LNCaP clone FGC (cell line): ENCODE data around the gene TFAM.

Experiments used
- DNase-seq: peaks from one replicate; pipeline ENCODE4 v3.0.0-alpha.2; 2011; ENCODE audit warnings: low read depth
- H3K4me3 ChIP-seq: 2 replicates; pipeline ENCODE4 v1.5.1; 2011; ENCODE audit warnings: mild to moderate bottlenecking, low read depth, low read length, control low read depth
- TF ChIP-seq, protein P1 (sequence below): IDR thresholded peaks from 2 replicates; pipeline ENCODE4 v1.5.1; 2012; ENCODE audit warnings: mild to moderate bottlenecking; ENCODE audit not compliant: control insufficient read depth, insufficient read depth; ENCODE audit errors: extremely low read depth

Gene TFAM

DNA sequence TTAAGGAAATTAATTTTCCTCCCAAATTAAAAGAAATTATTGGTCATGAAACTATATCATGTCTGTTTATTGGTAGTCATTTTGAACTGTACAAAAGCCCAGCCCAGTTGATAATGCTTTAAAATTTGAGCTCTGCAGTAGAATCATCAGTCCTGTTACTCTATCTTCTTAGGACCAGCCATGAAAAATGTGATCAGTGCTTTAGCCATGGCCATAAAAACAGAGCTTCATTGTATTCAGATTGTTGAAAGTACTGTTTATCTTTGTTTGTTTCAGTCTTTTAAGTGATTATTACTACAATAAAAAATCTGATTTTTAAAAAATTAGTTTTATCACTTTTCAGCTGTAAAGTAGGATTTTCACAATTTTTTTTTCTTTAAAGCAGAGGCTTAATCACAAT, 13.7 kb upstream of the TFAM start:
- TF ChIP-seq, protein P1, sequence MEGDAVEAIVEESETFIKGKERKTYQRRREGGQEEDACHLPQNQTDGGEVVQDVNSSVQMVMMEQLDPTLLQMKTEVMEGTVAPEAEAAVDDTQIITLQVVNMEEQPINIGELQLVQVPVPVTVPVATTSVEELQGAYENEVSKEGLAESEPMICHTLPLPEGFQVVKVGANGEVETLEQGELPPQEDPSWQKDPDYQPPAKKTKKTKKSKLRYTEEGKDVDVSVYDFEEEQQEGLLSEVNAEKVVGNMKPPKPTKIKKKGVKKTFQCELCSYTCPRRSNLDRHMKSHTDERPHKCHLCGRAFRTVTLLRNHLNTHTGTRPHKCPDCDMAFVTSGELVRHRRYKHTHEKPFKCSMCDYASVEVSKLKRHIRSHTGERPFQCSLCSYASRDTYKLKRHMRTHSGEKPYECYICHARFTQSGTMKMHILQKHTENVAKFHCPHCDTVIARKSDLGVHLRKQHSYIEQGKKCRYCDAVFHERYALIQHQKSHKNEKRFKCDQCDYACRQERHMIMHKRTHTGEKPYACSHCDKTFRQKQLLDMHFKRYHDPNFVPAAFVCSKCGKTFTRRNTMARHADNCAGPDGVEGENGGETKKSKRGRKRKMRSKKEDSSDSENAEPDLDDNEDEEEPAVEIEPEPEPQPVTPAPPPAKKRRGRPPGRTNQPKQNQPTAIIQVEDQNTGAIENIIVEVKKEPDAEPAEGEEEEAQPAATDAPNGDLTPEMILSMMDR: no peak
- no peak overlapping the region for H3K4me3 ChIP-seq
- DNase-seq: no peak

DNA sequence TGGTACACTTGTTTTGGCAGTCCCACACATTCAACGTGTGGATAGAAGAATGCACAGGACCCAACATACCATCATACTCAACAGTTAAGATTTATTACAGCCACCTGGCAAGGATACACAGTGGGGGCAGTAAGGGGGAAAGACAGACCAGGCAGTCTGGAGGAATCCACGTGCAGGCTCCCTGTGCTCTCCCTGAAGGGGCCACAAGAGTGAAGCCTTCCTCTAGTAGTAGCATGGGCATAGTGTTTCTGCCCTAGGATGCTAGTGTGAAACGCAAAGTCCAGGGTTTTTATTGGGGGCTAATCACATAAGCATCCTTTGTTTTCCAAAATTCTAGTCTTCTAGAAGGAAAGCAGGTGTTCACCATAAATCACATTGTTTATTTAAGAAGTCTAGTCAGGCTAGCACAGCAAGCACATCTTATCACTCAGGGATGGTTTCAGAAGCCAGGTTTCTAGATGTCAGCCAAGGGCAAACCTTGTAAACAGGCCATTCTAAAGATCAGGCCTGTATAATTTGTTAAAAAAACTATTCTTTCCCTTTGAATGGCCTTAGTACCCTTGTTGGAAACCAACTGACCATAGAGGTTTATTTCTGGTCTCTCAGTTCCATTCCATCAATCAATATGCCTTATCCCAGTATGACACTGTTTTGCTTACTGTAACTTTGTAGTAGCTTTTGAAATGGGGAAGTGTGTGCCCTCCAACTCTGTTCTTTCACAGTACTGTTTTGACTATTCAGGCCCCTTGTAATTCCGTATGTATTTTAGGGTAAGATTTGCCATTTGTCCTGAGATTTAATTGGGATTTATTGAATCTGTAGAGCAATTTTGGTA, 12.4 kb upstream of the TFAM start:
- no peak for DNase-seq
- H3K4me3 ChIP-seq: no peak overlapping the region
- TF ChIP-seq, protein P1: no peak

- DNase-seq: no peak
- H3K4me3 ChIP-seq: no peak overlapping the region
- TF ChIP-seq, protein P1: no peak
These were observed 11.8 kb upstream of the TFAM start for GRCh38 chr10:58373442-58373827.

- DNase-seq: no peak
- TF ChIP-seq, protein P1: no peak
- H3K4me3 ChIP-seq: no peak overlapping the region
These were observed 2.7 kb upstream of the TFAM start for GRCh38 chr10:58382489-58382995.

- no peak for DNase-seq
- TF ChIP-seq, protein P1: no peak
- H3K4me3 ChIP-seq: peak overlapping the region; percentile 89
These were observed 1.1 kb upstream of the TFAM start for GRCh38 chr10:58384095-58384494.

GRCh38 chr10:58384544-58384998, 639 bp upstream of the TFAM start:
- TF ChIP-seq, protein P1: no peak
- no peak for DNase-seq
- peak overlapping the region; percentile 89 for H3K4me3 ChIP-seq
